Adrenal gland (tissue), 19 donors: Measurements from ENCODE around the gene CSTF3. TPM values are rescaled to one million over a fixed set of nuclear protein-coding genes. Genes with fewer than 3 reads are reported as not detected.

Experiments used
- DNase-seq, 7 donors: peaks; one replicate each; pipeline ENCODE4 v3.0.0-alpha.2; 2019 to 2020
- H3K27ac ChIP-seq, 5 donors: fragments of 200-600 bp; sonication (generic) in 4 of 5; 1 replicate in 3 of 5; 2 replicates in 2 of 5; pipeline versions ENCODE4 v1.5.1 to v1.8.0; 2016 to 2020; ENCODE audit warnings: mild to moderate bottlenecking in 1 of 5
- H3K27me3 ChIP-seq: fragments of 200-600 bp; 2 replicates; pipeline ENCODE4 v1.8.0; 2021
- H3K36me3 ChIP-seq, 2 donors: fragments of 200-600 bp; replicated peaks in 1 of 2; 1 replicate in 1 of 2; 2 replicates in 1 of 2; pipeline versions ENCODE4 v1.5.1 to v1.8.0; 2018 to 2022
- H3K4me1 ChIP-seq, 2 donors: fragments of 200-600 bp; replicated peaks in 1 of 2; 1 replicate in 1 of 2; 2 replicates in 1 of 2; pipeline versions ENCODE4 v1.5.1 to v1.8.0; 2018 to 2021
- H3K4me3 ChIP-seq, 4 donors: fragments of 200-600 bp; sonication (generic) in 3 of 4; one replicate each; pipeline ENCODE4 v1.5.1; 2016 to 2018
- H3K9me3 ChIP-seq, 3 donors: fragments of 200-600 bp; sonication (generic) in 1 of 3; replicated peaks in 1 of 3; 1 replicate in 2 of 3; 2 replicates in 1 of 3; pipeline versions ENCODE4 v1.5.1 to v1.8.0; 2016 to 2021
- POLR2A ChIP-seq, 2 donors: fragments of 450-650 bp; IDR thresholded peaks; one replicate each; pipeline ENCODE4 v1.6.1; 2017; ENCODE audit warnings: antibody characterized with exemption in 2 of 2, mild to moderate bottlenecking in 2 of 2, moderate library complexity in 1 of 2
- WGBS, 4 donors: extraction: QIAGEN DNeasy Blood & Tissue Kit in 2 of 4; methylation state at CpG; one replicate each; pipeline versions ENCODE4 v1.1.5 to v1.1.7; 2013 to 2017; 5-methylcytosine and 5-hydroxymethylcytosine counted together
- intact Hi-C, 2 donors: fragments of 100-400 bp; cut with DNase I; formaldehyde crosslinking; loops; one replicate each; pipeline versions ENCODE4 v1.14.1 to v1.15.0; 2022 to 2023
- long read RNA-seq, 10 donors: library from polyadenylated mRNA in 3 of 10; unstranded in 2 of 10; stranded (forward) in 1 of 10; transcript quantifications; one replicate each; pipeline ENCODE4 v2.0.0 and lab custom pipeline, GENCODE V29; 2021 to 2026
- polyA plus RNA-seq, 3 donors: library from polyadenylated mRNA; stranded (reverse); fragments of 200-250 nt in 2 of 3; fragments of 350-450 nt in 1 of 3; fragmentation: Illumina TruSeq in 1 of 3; extraction: RNeasy Lipid Tissue Mini Kit (QIAGEN cat#74804) in 1 of 3; gene quantifications; one replicate each; pipeline ENCODE4 v1.2.3, GENCODE V29; 2013 to 2014
- total RNA-seq, 9 donors: library from RNA; depleted of rRNA in 4 of 9; stranded (reverse); fragments of >200 nt in 4 of 9; fragments of 120-200 nt in 1 of 9; fragmentation: NEBNext Ultra II Directional in 1 of 9; extraction: Animal tissue kit (Norgen Biotek cat#: 25700) in 1 of 9; gene quantifications; one replicate each; pipeline versions ENCODE4 v1.1.0 to v1.2.4, GENCODE V29; 2013 to 2023
- TF ChIP-seq, protein P1 (sequence below), 6 experiments: fragments of 450-650 bp in 4 of 6; fragments of 200-600 bp in 2 of 6; sonication (generic) in 1 of 6; IDR thresholded peaks; 1 replicate in 5 of 6; 2 replicates in 1 of 6; pipeline versions ENCODE4 v1.5.1 to v1.8.0; 2016 to 2021; ENCODE audit warnings: antibody characterized with exemption in 6 of 6, mild to moderate bottlenecking in 2 of 6, moderate library complexity in 1 of 6
- donor health status: healthy with polysubstance abuse.
- donor health status: Bipolar disorder and iron deficiency.
- donor health status: DM: yes; HTN: yes; CAD: no.
- donor health status: DM: no; HTN: no; CAD: no.
- donor health status: DM: no; HTN: no; CAD: no.
- donor health status: DM: yes; HTN: yes; CAD: no.

Gene CSTF3
- total RNA-seq (10 to 100 TPM in 6 of 9 donors, 1 to 10 TPM in 3; 6.9 to 25.9 (median 17.6) TPM), polyA plus RNA-seq (10 to 100 TPM; 40.6 to 59.7 (median 40.8) TPM)
- long read RNA-seq, donor 1, transcript CSTF3-202 (2 exons, 715 nt): minor isoform, 9 of 33 reads
- long read RNA-seq, donor 1, transcript CSTF3-203 (3 exons, 1,132 nt): major isoform, 17 of 33 reads
- long read RNA-seq, donor 1, partial matches to known transcripts: 5 of 33 reads
- long read RNA-seq, donor 1, other reads (novel, unspliced or antisense): 0 of 33 reads
- long read RNA-seq, donor 2, transcript CSTF3-203 (3 exons, 1,132 nt): major isoform, 8 of 8 reads
- long read RNA-seq, donor 2, partial matches to known transcripts: 0 of 8 reads
- long read RNA-seq, donor 2, other reads (novel, unspliced or antisense): 0 of 8 reads
- long read RNA-seq, donor 3, transcript CSTF3-203 (3 exons, 1,132 nt): major isoform, 9 of 15 reads
- long read RNA-seq, donor 3, partial matches to known transcripts: 0 of 15 reads
- long read RNA-seq, donor 3, other reads (novel, unspliced or antisense): 0 of 15 reads
- long read RNA-seq, donor 4, partial matches to known transcripts: 0 of 8 reads
- long read RNA-seq, donor 4, other reads (novel, unspliced or antisense): 1 of 8 reads
- long read RNA-seq, donor 5, transcript CSTF3-201 (21 exons, 2,797 nt): major isoform, 8 of 22 reads
- long read RNA-seq, donor 5, transcript CSTF3-203 (3 exons, 1,132 nt): major isoform, 8 of 22 reads
- long read RNA-seq, donor 5, partial matches to known transcripts: 4 of 22 reads
- long read RNA-seq, donor 5, other reads (novel, unspliced or antisense): 2 of 22 reads
- long read RNA-seq, donor 6, partial matches to known transcripts: 0 of 7 reads
- long read RNA-seq, donor 6, other reads (novel, unspliced or antisense): 0 of 7 reads
- long read RNA-seq, donor 7, transcript CSTF3-203 (3 exons, 1,132 nt): major isoform, 8 of 13 reads
- long read RNA-seq, donor 7, partial matches to known transcripts: 0 of 13 reads
- long read RNA-seq, donor 7, other reads (novel, unspliced or antisense): 0 of 13 reads
- long read RNA-seq, donor 8, transcript CSTF3-202 (2 exons, 715 nt): minor isoform, 12 of 26 reads
- long read RNA-seq, donor 8, transcript CSTF3-203 (3 exons, 1,132 nt): major isoform, 13 of 26 reads
- long read RNA-seq, donor 8, partial matches to known transcripts: 0 of 26 reads
- long read RNA-seq, donor 8, other reads (novel, unspliced or antisense): 0 of 26 reads
- long read RNA-seq, donor 9, transcript CSTF3-202 (2 exons, 715 nt): major isoform, 11 of 22 reads
- long read RNA-seq, donor 9, transcript CSTF3-203 (3 exons, 1,132 nt): minor isoform, 9 of 22 reads
- long read RNA-seq, donor 9, partial matches to known transcripts: 0 of 22 reads
- long read RNA-seq, donor 9, other reads (novel, unspliced or antisense): 0 of 22 reads
- long read RNA-seq, donor 10, transcript CSTF3-202 (2 exons, 715 nt): major isoform, 6 of 9 reads
- long read RNA-seq, donor 10, partial matches to known transcripts: 0 of 9 reads
- long read RNA-seq, donor 10, other reads (novel, unspliced or antisense): 0 of 9 reads

DNA sequence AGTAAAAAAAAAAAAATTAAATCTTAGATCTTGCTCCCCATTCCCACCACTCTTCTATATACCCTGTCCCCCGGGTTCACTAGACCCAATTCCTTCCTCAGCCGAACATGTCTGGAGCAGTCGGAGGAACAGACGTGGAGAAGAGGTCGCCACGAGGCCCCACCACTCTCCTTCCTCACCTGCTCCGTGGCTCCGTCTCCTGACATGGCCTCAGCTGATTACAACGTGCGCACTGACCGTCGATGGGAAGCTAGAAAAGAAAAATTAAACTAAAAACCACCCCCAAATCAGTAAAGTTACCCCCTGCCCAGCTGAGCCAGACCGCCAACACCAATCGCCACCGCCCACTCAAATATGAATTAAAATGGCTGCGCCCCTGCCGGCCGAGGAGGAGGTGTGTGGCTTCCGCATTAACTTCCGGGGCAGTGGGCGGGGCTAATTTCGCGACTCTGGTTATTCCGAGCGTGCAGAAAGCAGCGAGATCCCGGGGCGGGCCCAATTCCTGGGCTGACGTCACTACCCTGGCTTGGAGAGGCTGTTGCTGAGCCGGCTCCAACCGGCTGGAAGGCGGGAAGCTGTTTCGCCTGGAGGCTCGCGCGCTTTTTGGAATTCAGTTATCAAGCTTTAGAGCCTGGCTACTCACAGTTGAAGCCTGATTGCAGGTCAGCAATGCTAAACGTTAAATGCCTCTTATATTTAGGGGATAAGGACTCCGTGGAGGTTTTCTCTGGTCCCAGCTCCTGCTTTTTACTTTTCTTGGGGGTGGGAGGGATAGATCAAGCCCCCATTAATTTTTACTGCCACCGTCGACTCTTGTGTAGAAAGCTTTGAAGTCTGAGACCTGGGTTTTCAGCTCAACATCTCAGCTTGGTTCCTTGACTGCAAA, at the start of gene CSTF3:
TSS of gene CSTF3 (minus strand) at position 361 of the 886 bp plus-strand sequence. CDS start at position 206, 155 bp downstream.
- TF ChIP-seq, protein P1, sequence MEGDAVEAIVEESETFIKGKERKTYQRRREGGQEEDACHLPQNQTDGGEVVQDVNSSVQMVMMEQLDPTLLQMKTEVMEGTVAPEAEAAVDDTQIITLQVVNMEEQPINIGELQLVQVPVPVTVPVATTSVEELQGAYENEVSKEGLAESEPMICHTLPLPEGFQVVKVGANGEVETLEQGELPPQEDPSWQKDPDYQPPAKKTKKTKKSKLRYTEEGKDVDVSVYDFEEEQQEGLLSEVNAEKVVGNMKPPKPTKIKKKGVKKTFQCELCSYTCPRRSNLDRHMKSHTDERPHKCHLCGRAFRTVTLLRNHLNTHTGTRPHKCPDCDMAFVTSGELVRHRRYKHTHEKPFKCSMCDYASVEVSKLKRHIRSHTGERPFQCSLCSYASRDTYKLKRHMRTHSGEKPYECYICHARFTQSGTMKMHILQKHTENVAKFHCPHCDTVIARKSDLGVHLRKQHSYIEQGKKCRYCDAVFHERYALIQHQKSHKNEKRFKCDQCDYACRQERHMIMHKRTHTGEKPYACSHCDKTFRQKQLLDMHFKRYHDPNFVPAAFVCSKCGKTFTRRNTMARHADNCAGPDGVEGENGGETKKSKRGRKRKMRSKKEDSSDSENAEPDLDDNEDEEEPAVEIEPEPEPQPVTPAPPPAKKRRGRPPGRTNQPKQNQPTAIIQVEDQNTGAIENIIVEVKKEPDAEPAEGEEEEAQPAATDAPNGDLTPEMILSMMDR (IDR thresholded peaks at IDR 0.05): peak; percentile 44 to 91 (median 69)
- TF ChIP-seq POLR2A (IDR thresholded peaks at IDR 0.05): peak in 1 of 2 donors; percentile 77
- Histone ChIP-seq H3K27ac (peak within 1 kb of the TSS; percentile 28 to 84 (median 56)), H3K9me3 (no peaks in the 10 kb centered on the region), H3K36me3 (no peaks in the 10 kb centered on the region), H3K4me3 (peak within 1 kb of the TSS; percentile 57 to 82 (median 60)), H3K4me1 (peaks cover 5 to 38% of the 10 kb centered on the region in 2 donors), H3K27me3 (no peaks in the 10 kb centered on the region)
- WGBS, 4 donors: 1 to 2% (median 2%) methylated on average over 27 to 40 of the region's 40 CpGs
- intact Hi-C loops: loop anchor here (10.0 kb wide), 2 partner anchors 93 to 173 kb away; partner anchors contain the start of gene HIPK3 (in 2 of the 2)
- peak; percentile 100 for DNase-seq

DNA sequence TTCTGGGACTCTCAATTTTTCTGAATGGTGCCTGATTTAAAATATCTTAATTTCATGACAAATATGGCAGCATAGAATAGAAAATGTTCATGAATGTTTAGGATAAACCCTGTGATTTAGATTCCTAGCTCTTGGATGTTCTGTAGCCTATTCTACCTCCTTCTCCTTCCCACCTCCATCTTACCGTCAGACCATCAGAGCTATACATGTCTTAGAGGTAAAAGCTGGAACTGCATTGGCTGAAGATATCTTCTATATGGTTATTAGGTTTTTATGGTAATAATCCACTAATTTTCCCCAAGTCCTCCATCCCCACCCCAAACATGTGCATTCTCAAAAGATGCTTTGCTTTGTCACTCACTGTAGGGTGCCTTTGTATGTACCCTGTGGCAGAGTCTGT, 46.9 kb upstream of the CSTF3 start:
- intact Hi-C loops: no loop called here
- no peak overlapping the region for H3K27ac ChIP-seq
- DNase-seq: no peak

DNA sequence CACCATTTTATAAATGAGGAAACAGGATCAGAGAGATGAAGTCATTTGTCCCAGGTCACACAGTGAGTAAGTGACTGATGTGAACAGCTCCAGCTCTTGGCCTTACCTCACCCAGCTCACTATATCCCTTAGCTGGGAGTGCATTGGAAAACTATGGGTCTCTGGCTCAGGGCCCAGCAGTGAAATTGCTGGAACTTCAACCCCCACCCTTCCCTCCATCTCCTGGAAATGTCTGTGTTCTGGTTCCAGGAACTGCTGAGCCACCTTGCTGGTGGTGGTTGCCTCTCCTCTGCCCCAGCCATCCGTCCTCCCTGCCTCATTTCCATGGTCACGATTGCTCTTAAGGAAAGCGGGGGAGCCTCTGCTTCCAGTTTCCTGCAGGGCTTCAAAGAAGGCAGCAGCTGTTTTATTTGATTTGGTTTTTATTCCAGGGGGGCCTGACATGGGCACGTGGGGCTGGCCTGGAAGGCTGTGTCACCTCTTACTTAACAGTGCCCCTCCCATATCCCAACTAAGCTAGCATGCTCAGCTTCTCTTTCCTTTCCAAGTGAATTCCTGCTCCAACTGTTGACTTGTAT, 46.2 kb upstream of the CSTF3 start:
- no peaks in the 10 kb centered on the region for H3K36me3 ChIP-seq
- 47 to 77% (median 61%) methylated on average over 4 of the region's 4 CpGs for WGBS, 4 donors
- intact Hi-C loops: no loop called here
- no peaks in the 10 kb centered on the region for H3K27me3 ChIP-seq
- H3K4me3 ChIP-seq: no peak overlapping the region
- H3K27ac ChIP-seq: no peak overlapping the region
- peak in 1 of 7 donors; percentile 20 for DNase-seq
- no peaks in the 10 kb centered on the region for H3K9me3 ChIP-seq
- TF ChIP-seq POLR2A (IDR thresholded peaks at IDR 0.05): no peak
- TF ChIP-seq, protein P1 (IDR thresholded peaks at IDR 0.05): no peak
- no peaks in the 10 kb centered on the region for H3K4me1 ChIP-seq

More for the DNA sequence above, 46.9 kb upstream of the CSTF3 start:
- Histone ChIP-seq H3K4me1 (no peaks in the 10 kb centered on the region), H3K27me3 (no peaks in the 10 kb centered on the region), H3K9me3 (no peaks in the 10 kb centered on the region), H3K36me3 (no peaks in the 10 kb centered on the region), H3K4me3 (no peak overlapping the region)
- TF ChIP-seq POLR2A (IDR thresholded peaks at IDR 0.05): no peak
- WGBS, 4 donors: 85 to 100% (median 94%) methylated on average over 1 of the region's 1 CpG
